GM11168 (cell line): ENCODE measurements around the gene NRXN3.
"Not testable (repeated sequence)": the region's sequence is repeated elsewhere in the genome, so short reads cannot be mapped to it uniquely, and the experiment has no call there.

Source experiments
- in situ Hi-C: fragments of 300-500 bp; cut with MboI; formaldehyde crosslinking; loops from one replicate; pipeline ENCODE4 v1.12.0; 2022; ENCODE audit warnings: low sequenced_read_pairs; ENCODE audit not compliant: unreplicated experiment

The NRXN3 gene

GRCh38 chr14:78535041-78535440 is 364.9 kb downstream of the NRXN3 start:
- in situ Hi-C loops: no loop called here

- in situ Hi-C loops: not testable (repeated sequence)
Observed at GRCh38 chr14:78541788-78542187, 371.6 kb downstream of the NRXN3 start.

- in situ Hi-C loops: no loop called here
Observed at GRCh38 chr14:78543433-78543832, 373.3 kb downstream of the NRXN3 start.

GRCh38 chr14:78561074-78561473 is 390.9 kb downstream of the NRXN3 start:
- in situ Hi-C loops: loop anchor here (10.0 kb wide), 1 partner anchor 116 kb away; no protein-coding TSS in a partner anchor

GRCh38 chr14:78566026-78566858 is 396.1 kb downstream of the NRXN3 start:
- in situ Hi-C loops: loop anchor here (10.0 kb wide), 1 partner anchor 121 kb away; no protein-coding TSS in a partner anchor

- in situ Hi-C loops: loop anchor here (10.0 kb wide), 1 partner anchor 122 kb away; no protein-coding TSS in a partner anchor
Observed at GRCh38 chr14:78566859-78567172, 396.6 kb downstream of the NRXN3 start.

- in situ Hi-C loops: loop anchor here (10.0 kb wide), 1 partner anchor 123 kb away; no protein-coding TSS in a partner anchor
Observed at GRCh38 chr14:78567343-78567742, 397.2 kb downstream of the NRXN3 start.

GRCh38 chr14:78573736-78574135 is 403.6 kb downstream of the NRXN3 start:
- in situ Hi-C loops: not testable (repeated sequence)

GRCh38 chr14:78576437-78577166 is 406.4 kb downstream of the NRXN3 start:
- in situ Hi-C loops: no loop called here

- in situ Hi-C loops: loop anchor here (10.0 kb wide), 1 partner anchor 126 kb away; no protein-coding TSS in a partner anchor
Observed at GRCh38 chr14:78581229-78581628, 411.1 kb downstream of the NRXN3 start.

- in situ Hi-C loops: loop anchor here (10.0 kb wide), 1 partner anchor 132 kb away; no protein-coding TSS in a partner anchor
Observed at GRCh38 chr14:78586681-78587080, 416.5 kb downstream of the NRXN3 start.

GRCh38 chr14:78588906-78589305 is 418.7 kb downstream of the NRXN3 start:
- in situ Hi-C loops: loop anchor here (10.0 kb wide), 1 partner anchor 134 kb away; no protein-coding TSS in a partner anchor

GRCh38 chr14:78592616-78593219 is 422.5 kb downstream of the NRXN3 start:
- in situ Hi-C loops: no loop called here

GRCh38 chr14:78593949-78594348 is 423.8 kb downstream of the NRXN3 start:
- in situ Hi-C loops: no loop called here

GRCh38 chr14:78595797-78596196 is 425.6 kb downstream of the NRXN3 start:
- in situ Hi-C loops: no loop called here

GRCh38 chr14:78598046-78598920 is 428.1 kb downstream of the NRXN3 start:
- in situ Hi-C loops: no loop called here

- in situ Hi-C loops: no loop called here
Observed at GRCh38 chr14:78605025-78605762, 435.0 kb downstream of the NRXN3 start.

- in situ Hi-C loops: no loop called here
Observed at GRCh38 chr14:78605897-78606500, 435.8 kb downstream of the NRXN3 start.
